ENCODE results near the gene DCAF7. TPM values are rescaled to one million over a fixed set of nuclear protein-coding genes. Genes with fewer than 3 reads are reported as not detected.
A peak's percentile ranks its signal among the peaks of the same experiment; 100 is the strongest.

DCAF7 gene
- total RNA-seq, 4 donors from 2014 or later, result 32.2 to 65.3 (median 48.9) TPM

GRCh38 chr17:63534078-63534570 is 16.2 kb upstream of the DCAF7 start:
- H3K27ac ChIP-seq, result no peak overlapping the region
- H3K36me3 ChIP-seq, result no peaks in the 10 kb centered on the region
- TF ChIP-seq CTCF (IDR thresholded peaks at IDR 0.05) (no peak), POLR2A (IDR thresholded peaks at IDR 0.05) (no peak)
- no peaks in the 10 kb centered on the region for H3K9me3 ChIP-seq
- no peak overlapping the region for H3K4me3 ChIP-seq
- peaks cover 0 to 21% (median 3%) of the 10 kb centered on the region in 4 donors for H3K4me1 ChIP-seq
- DNase-seq, result no peak
- peaks cover 0 to 9% of the 10 kb centered on the region in 2 donors for H3K27me3 ChIP-seq

GRCh38 chr17:63534816-63535455 is 15.3 kb upstream of the DCAF7 start:
- Histone ChIP-seq H3K27ac (no peak overlapping the region), H3K9me3 (no peaks in the 10 kb centered on the region), H3K27me3 (peaks cover 0 to 9% of the 10 kb centered on the region in 2 donors), H3K36me3 (no peaks in the 10 kb centered on the region), H3K4me3 (no peak overlapping the region), H3K4me1 (peaks cover 0 to 13% (median 3%) of the 10 kb centered on the region in 4 donors)
- DNase-seq, result no peak
- no peak for TF ChIP-seq POLR2A (IDR thresholded peaks at IDR 0.05)
- no peak for TF ChIP-seq CTCF (IDR thresholded peaks at IDR 0.05)

GRCh38 chr17:63535640-63536039 is 14.6 kb upstream of the DCAF7 start:
- no peak for TF ChIP-seq POLR2A (IDR thresholded peaks at IDR 0.05)
- TF ChIP-seq CTCF (IDR thresholded peaks at IDR 0.05), result no peak

GRCh38 chr17:63537001-63537400 is 13.3 kb upstream of the DCAF7 start:
- H3K27ac ChIP-seq, result no peak overlapping the region
- no peak for TF ChIP-seq POLR2A (IDR thresholded peaks at IDR 0.05)
- TF ChIP-seq CTCF (IDR thresholded peaks at IDR 0.05), result no peak
- H3K4me3 ChIP-seq, result no peak overlapping the region
- peaks cover 0 to 9% of the 10 kb centered on the region in 2 donors for H3K27me3 ChIP-seq
- H3K4me1 ChIP-seq, result peaks cover 0 to 11% (median 3%) of the 10 kb centered on the region in 4 donors
- DNase-seq, result no peak
- no peaks in the 10 kb centered on the region for H3K9me3 ChIP-seq
- no peaks in the 10 kb centered on the region for H3K36me3 ChIP-seq

More at GRCh38 chr17:63535640-63536039, 14.6 kb upstream of the DCAF7 start:
- H3K27ac ChIP-seq, result no peak overlapping the region
- no peaks in the 10 kb centered on the region for H3K9me3 ChIP-seq
- H3K4me3 ChIP-seq, result no peak overlapping the region
- peaks cover 0 to 11% (median 3%) of the 10 kb centered on the region in 4 donors for H3K4me1 ChIP-seq
- no peak for DNase-seq
- H3K27me3 ChIP-seq, result peaks cover 0 to 9% of the 10 kb centered on the region in 2 donors
- H3K36me3 ChIP-seq, result no peaks in the 10 kb centered on the region

- H3K4me3 ChIP-seq, result peak overlapping the region in 2 of 4 donors; percentile 21 to 30
- no peak for TF ChIP-seq POLR2A (IDR thresholded peaks at IDR 0.05)
- TF ChIP-seq CTCF (IDR thresholded peaks at IDR 0.05), result no peak
- peak in 1 of 3 donors; percentile 44 for DNase-seq
Measured at GRCh38 chr17:63537991-63538692, 12.1 kb upstream of the DCAF7 start.

More at GRCh38 chr17:63537991-63538692, 12.1 kb upstream of the DCAF7 start:
- Histone ChIP-seq H3K4me1 (peaks cover 0 to 11% (median 3%) of the 10 kb centered on the region in 4 donors), H3K27ac (no peak overlapping the region), H3K9me3 (no peaks in the 10 kb centered on the region), H3K27me3 (peaks cover 0 to 9% of the 10 kb centered on the region in 2 donors), H3K36me3 (no peaks in the 10 kb centered on the region)

Data from Peyer's patch (tissue), 4 donors.